KOPT-K1 (cell line): ENCODE results near the gene POLR2J.
"Not testable (repeated sequence)": the region's sequence is repeated elsewhere in the genome, so short reads cannot be mapped to it uniquely, and the experiment has no call there.

ENCODE experiments used
- H3K27ac ChIP-seq: fragments of 200-600 bp; sonication (generic); 2 replicates; pipeline ENCODE4 v1.5.1; 2016; ENCODE audit warnings: antibody characterized with exemption, mild to moderate bottlenecking, low read depth, low read length; ENCODE audit not compliant: poor library complexity, severe bottlenecking
- H3K36me3 ChIP-seq: fragments of 200-600 bp; sonication (generic); 2 replicates; pipeline ENCODE4 v1.5.1; 2017; ENCODE audit warnings: antibody characterized with exemption, mild to moderate bottlenecking, low read length, moderate library complexity; ENCODE audit not compliant: insufficient read depth
- H3K9me3 ChIP-seq: fragments of 200-600 bp; sonication (generic); 2 replicates; pipeline ENCODE4 v1.5.1; 2017; ENCODE audit warnings: antibody characterized with exemption, low read length, mild to moderate bottlenecking; ENCODE audit not compliant: insufficient read depth, poor library complexity, severe bottlenecking

The POLR2J gene

GRCh38 chr7:102505298-102506185, 26.8 kb upstream of the POLR2J start:
- not testable (repeated sequence) for H3K9me3 ChIP-seq, H3K27ac ChIP-seq, H3K36me3 ChIP-seq

GRCh38 chr7:102503141-102503540, 24.4 kb upstream of the POLR2J start:
- H3K27ac ChIP-seq, H3K36me3 ChIP-seq, H3K9me3 ChIP-seq: not testable (repeated sequence)

GRCh38 chr7:102498321-102498720, 19.6 kb upstream of the POLR2J start:
- not testable (repeated sequence) for H3K27ac ChIP-seq, H3K36me3 ChIP-seq, H3K9me3 ChIP-seq

GRCh38 chr7:102497308-102497707, 18.6 kb upstream of the POLR2J start:
- not testable (repeated sequence) for H3K9me3 ChIP-seq, H3K27ac ChIP-seq, H3K36me3 ChIP-seq

- H3K27ac ChIP-seq, H3K9me3 ChIP-seq, H3K36me3 ChIP-seq: not testable (repeated sequence)
Measured at GRCh38 chr7:102496861-102497260, 18.1 kb upstream of the POLR2J start.

- H3K27ac ChIP-seq, H3K9me3 ChIP-seq, H3K36me3 ChIP-seq: not testable (repeated sequence)
Measured at GRCh38 chr7:102494473-102495149, 15.9 kb upstream of the POLR2J start.

- not testable (repeated sequence) for H3K9me3 ChIP-seq, H3K27ac ChIP-seq, H3K36me3 ChIP-seq
Measured at GRCh38 chr7:102494026-102494425, 15.3 kb upstream of the POLR2J start.

- H3K36me3 ChIP-seq, H3K27ac ChIP-seq, H3K9me3 ChIP-seq: not testable (repeated sequence)
Measured at GRCh38 chr7:102493220-102493935, 14.7 kb upstream of the POLR2J start.

- H3K27ac ChIP-seq, H3K36me3 ChIP-seq, H3K9me3 ChIP-seq: not testable (repeated sequence)
Measured at GRCh38 chr7:102490529-102491075, 11.9 kb upstream of the POLR2J start.

GRCh38 chr7:102484317-102484716, 5.6 kb upstream of the POLR2J start:
- not testable (repeated sequence) for H3K36me3 ChIP-seq, H3K27ac ChIP-seq

GRCh38 chr7:102481962-102482361, 3.2 kb upstream of the POLR2J start:
- not testable (repeated sequence) for H3K27ac ChIP-seq, H3K9me3 ChIP-seq, H3K36me3 ChIP-seq

More at GRCh38 chr7:102484317-102484716, 5.6 kb upstream of the POLR2J start:
- not testable (repeated sequence) for H3K9me3 ChIP-seq

- not testable (repeated sequence) for H3K27ac ChIP-seq, H3K9me3 ChIP-seq, H3K36me3 ChIP-seq
Measured at GRCh38 chr7:102479982-102480637, 1.4 kb upstream of the POLR2J start.

- H3K9me3 ChIP-seq, H3K36me3 ChIP-seq: not testable (repeated sequence)
- H3K27ac ChIP-seq: peak overlapping the region; percentile 25
Measured at GRCh38 chr7:102479209-102479584, 475 bp upstream of the POLR2J start.

- H3K27ac ChIP-seq, H3K9me3 ChIP-seq: not testable (repeated sequence)
Measured at GRCh38 chr7:102474736-102475435, 3.8 kb downstream of the POLR2J start.

More at GRCh38 chr7:102474736-102475435, 3.8 kb downstream of the POLR2J start:
- H3K36me3 ChIP-seq: peaks cover 36% of the 10 kb centered on the region
